ENCODE measurements around the gene CIB1.
"Not testable (repeated sequence)": the region's sequence is repeated elsewhere in the genome, so short reads cannot be mapped to it uniquely, and the experiment has no call there.

Gene CIB1

DNA sequence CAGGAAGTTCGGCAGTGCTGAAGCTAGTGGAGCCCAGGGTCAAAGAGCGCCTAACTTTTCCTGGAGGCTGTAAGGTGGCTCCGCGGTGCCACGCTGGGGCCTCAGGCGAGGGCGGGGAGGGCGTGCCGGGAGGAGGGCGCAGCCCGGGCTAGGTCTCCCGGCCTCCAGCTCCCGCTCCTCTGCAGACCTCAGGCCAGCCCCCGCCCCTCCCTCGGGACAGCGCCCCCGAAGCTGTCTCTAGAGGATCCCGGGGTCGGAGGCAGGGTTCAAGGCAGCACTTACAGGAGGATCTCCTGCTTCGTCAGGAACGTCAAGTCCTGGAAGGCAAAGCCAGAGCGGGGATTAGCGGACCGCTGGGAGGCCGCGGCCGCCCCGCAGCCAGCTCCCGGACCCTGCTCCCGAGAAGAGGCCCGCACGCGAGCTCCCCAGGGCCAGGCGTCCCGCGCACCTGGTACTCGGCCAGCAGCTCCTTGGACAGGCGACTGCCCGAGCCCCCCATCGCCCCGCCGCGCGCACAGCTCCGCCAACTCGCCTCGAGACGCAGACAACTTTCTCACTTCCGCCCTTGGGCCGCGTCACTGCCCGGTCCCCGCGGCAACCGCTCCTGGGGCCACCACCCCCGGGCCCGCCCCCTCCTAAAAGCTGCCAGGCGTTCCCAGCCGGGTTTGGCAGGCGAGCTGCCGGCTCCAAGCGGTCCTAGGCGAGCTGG lies at the start of gene CIB1:
Gene CIB1, minus strand, starts transcription at position 555 of the 709 bp plus-strand sequence. Its CDS starts 56 bp downstream, at position 499.
- peak; percentile 55 for DNase-seq (ENCODE audit: low spot score)

DNA sequence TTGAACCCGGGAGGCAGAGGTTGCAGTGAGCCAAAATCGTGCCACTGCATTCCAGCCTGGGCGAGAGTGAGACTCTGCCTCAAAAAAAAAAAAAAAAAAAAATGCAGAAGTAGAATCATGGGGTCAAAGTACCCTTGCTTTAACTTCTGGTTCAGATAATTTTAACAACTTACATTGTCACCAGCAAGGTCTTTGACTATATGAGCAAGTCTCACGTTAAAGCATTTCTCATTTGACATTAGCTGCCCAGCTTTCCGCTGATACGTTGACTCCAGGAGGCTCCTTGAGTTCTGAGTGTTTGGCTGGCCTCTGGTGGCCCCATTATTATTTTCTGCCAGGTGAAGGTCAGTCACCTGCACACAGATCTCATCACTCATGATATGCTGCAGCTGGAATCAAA lies 47.9 kb upstream of the CIB1 start:
- DNase-seq (ENCODE audit: low spot score) = not testable (repeated sequence)

DNA sequence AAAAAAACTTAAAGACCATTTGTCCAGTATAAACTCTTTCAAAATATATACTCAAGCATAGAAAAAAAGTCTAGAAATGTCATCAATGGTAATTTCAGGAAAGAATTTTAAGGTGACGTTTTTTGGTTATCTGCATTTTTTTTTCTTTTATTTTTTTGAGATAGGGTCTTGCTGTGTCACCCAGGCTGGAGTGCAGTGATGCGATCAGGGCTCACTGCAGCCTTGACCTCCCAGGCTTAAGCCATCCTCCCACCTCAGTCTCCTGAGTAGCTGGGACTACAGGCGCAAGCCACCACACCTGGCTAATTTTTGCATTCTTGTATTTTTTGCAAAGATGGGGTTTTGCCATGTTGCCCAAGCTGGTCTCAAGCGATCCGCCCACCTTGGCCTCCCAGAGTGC lies 47.0 kb upstream of the CIB1 start:
- not testable (repeated sequence) for DNase-seq (ENCODE audit: low spot score)

DNA sequence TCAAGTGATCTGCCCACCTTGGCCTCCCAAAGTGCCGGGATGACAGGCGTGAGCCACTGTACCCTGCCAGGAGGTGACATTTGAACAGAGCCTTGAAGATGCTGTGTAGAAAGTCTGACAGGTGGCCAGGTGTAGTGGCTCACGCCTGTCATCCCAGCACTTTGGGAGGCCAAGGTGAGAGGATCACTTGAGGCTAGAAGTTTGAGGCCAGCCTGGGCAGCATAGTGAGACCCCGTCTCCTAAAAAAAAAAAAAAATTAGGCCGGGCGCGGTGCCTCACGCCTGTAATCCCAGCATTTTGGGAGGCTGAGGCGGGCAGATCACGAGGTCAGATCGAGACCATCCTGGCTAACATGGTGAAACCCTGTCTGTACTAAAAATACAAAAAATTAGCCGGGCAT lies 44.7 kb upstream of the CIB1 start:
- not testable (repeated sequence) for DNase-seq (ENCODE audit: low spot score)

DNA sequence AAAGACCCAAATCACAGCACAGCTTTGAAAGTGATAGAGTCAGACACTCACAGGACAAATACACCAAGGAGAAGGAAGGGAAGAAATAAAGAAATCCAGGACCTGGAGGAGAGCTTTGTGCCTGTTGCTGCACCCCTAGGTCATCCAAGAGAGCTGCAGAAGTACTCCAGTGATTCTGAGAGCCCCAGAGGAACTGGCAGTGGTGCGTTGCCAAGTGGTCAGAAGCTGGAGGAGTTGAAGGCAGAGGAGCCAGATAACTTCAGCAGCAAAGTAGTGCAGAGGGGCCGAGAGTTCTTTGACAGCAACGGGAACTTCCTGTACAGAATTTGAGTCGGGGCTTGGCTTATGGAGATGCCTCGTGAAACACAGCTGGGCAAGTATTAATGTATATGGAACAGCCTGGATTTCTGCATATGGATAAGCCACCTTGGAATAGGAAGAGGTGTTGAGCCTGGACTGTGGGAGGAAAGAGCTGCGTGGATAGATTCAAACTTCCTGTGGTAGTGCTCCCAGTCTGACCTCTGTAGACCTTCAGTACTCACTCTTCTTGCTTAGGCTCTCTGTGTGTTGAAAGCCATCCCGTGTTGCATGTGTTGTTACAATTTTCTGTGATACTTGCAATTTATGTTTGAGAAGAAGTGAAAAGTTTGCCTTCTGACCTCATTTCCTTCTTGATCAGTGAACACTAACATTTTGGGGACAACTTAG lies 37.9 kb upstream of the CIB1 start:
- no peak for DNase-seq (ENCODE audit: low spot score)

DNA sequence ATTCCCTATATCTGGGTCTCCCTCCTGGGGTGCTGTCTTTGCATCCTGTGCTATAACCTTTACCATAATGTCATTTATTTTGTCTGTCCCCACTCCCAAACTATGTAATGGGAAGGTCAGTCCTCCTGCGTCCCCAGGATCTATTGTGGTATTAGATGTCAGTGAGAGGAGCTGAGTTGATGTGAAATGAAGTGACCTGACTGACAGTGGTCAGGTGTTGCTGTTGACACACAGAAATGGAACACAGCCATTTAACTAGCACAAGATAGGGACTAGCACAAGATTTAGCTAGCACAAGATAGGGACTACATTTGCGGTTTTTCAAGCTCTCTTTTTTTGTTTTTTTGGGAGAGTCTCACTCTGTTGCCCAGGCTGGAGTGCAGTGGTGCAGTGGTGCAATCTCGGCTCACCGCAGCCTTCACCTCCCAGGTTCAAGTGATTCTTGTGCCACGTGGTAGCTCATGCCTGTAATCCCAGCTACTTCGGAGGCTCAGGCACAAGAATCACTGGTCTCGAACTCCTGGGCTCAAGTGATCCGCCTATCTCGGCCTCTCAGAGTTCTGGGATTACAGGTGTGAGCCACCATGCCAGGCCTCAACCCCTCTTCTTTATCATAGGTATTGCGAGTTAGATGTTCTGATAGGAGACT lies 36.9 kb upstream of the CIB1 start:
- no peak for DNase-seq (ENCODE audit: low spot score)

DNA sequence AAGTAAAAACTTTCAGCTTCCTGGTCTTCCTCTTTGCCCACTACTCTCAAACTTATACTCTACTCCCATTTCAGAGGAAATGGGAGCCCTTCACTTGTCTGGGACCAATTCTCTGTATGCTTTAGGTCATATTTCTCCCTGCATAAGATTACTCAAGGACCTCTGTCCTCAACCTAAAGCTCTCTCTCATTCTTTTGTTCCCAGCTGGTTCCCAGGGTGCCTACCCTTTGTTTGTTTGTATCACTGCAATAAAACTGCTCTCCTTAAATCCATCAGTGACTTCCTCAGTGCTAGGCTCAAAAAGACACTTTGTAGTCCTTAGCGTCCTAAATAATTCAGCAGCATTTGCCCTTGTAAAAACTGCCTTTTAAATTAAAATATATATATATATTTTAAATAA lies 34.7 kb upstream of the CIB1 start:
- no peak for DNase-seq (ENCODE audit: low spot score)

DNA sequence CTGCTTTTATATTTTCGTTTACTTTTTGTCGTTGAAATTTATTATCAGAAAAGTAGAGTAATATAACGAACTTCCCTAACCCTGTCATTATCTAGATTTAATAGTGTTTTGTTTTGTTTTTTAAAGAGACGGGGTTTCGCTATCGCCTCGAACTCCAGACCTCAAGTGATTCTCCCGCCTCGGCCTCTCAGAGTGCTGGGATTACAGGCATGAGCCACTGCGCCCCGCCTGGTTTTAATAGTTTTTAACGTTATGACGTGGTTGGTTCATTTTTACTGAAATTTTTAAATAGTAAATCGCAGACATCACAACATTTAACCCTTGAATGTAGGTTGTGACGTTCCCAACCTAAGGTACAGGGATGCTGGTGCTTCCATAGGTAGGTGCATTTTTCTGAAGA lies 32.7 kb upstream of the CIB1 start:
- DNase-seq (ENCODE audit: low spot score) = no peak

DNA sequence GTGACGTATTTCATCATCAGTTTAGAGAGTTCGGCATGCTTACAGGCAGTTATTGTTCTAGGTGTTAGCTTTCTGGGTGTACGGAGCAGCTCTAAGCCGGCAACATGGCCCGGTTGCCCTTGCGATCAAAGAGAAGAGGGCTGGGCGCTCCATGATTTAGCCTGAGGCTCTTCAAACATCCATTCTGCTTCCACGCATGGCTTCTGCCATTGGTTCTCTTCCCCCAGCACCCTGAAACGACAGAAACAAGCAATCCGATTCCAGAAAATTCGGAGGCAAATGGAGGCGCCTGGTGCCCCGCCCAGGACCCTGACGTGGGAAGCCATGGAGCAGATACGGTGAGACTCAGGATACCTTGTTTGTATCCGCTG lies 32.3 kb upstream of the CIB1 start:
- DNase-seq (ENCODE audit: low spot score) = peak; percentile 15

DNA sequence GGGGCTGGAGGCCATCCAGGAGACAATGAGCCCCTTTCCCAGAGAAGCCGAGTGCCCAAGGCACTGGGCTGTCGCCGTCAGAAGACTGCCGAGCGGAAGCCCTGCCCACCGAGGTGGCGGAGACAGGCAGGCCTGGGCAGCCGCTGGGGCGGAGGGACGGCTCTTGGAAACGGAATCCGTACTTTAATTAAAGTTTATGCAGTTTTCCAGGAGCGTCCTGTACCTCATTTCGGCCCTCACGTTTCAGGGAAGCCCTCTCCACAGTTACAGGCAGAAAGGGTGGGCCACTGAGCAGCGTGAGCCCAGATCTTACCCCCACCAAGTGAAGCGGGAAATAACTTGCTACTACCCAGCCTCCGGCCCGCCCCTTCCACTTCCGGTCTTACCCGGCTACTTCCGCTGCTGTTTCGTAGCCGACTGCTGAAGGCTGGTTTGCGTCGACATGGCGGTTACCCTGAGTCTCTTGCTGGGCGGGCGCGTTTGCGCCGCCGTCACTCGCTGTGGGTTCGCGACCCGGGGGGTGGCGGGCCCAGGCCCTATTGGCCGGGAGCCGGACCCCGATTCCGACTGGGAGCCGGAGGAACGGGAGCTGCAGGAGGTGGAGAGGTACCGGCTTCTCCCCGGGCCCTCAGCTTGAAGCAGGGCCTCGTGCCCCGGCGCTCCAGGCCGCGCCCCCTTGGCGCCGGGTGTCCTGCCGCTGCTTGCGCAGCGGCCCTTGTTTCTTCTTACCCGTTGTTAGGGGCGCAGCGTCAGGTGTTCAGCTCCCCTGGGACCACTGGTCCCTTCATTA lies 31.7 kb upstream of the CIB1 start, which contains the start of gene NGRN:
Gene NGRN, plus strand, starts transcription at position 402 of the 790 bp plus-strand sequence. Its CDS starts 41 bp downstream, at position 443.
- peak; percentile 90 for DNase-seq (ENCODE audit: low spot score)

DNA sequence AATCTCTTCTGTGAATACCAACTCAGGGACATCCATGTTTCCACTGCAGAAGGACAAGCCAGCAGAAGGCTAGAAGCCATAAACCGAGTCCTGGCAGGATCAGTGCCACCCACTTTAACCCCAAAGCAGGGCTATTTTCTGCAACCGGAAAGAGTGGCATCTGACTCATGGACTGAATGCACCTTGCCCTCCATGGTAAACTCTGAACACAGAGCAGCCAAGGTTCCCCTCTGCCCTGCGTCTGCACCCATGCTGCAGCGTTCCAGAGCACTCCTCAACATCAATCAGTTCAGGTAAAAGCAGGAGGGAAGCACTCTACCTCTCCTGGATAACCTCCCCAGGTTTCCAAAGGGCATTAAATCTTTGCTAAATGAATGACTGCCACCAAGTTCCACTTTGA lies 30.9 kb upstream of the CIB1 start:
- no peak for DNase-seq (ENCODE audit: low spot score)

DNA sequence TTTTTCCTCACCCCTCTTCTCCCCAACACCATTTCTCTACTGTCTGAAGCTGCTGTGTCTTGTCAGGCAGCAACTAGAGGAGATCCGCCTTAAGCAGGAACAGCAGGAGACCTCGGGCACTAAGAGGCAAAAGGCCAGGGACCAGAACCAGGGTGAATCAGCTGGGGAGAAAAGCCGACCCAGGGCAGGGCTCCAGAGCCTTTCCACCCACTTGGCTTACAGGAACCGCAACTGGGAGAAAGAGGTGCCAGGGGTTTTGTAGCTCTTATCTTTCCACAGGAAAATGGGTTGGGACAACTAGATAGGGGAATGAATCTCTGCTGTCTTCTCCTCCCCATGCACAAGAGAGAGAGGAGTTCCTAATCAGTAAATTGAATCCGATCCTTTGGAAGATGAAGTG lies 28.7 kb upstream of the CIB1 start:
- no peak for DNase-seq (ENCODE audit: low spot score)

DNA sequence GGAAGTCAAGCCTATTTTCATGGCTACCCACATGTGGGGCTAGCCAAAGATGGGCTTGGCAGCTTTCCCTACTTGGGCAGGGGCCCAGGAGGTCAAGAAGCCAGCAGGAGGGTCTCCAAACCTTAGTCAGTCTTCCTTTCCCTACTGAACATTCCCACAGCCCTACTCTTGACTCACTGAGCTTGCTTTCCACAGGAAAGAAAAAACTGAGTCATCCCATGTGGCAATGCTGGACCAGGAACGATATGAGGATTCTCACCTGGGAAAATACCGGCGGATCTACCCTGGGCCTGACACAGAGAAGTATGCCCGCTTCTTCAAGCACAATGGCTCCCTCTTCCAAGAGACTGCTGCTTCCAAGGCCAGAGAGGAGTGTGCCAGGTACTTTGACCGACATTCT lies 28.1 kb upstream of the CIB1 start:
- DNase-seq (ENCODE audit: low spot score) = no peak

DNA sequence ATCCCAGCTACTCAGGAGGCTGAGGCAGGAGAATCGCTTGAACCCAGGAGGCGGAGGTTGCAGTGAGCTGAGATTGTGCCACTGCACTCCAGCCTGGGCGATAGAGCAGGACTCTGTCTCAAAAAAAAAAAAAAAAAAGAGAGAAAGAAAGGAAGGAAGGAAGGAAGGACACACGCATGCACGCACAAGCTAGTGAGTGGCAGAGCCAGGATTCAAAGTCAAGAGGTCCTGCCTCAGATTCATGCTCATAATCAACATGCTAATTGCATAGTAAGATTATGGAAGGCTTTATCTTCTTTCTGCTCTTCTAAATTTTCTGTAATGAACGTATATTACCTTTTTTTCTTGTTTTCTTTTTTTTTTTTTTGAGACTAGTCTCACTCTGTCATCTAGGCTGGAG lies 27.0 kb upstream of the CIB1 start:
- not testable (repeated sequence) for DNase-seq (ENCODE audit: low spot score)

DNA sequence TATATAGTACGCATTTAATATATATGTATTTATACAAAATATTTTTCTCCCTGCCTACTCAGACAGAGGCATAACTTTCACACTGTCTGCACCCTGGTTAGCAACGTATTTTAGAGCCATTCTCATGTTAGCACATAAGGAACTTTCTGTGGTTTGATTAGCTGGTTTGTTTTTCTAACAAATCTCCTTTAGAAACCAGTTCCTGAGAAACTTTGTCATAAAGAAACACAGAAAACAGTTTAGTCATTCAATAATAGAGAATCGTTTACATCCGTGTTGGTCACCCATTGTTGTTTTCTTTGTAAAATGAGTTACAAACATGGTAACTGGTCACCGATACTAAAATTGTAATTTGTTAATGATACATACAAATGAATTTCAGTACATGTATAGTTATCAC lies 25.8 kb upstream of the CIB1 start:
- no peak for DNase-seq (ENCODE audit: low spot score)

DNA sequence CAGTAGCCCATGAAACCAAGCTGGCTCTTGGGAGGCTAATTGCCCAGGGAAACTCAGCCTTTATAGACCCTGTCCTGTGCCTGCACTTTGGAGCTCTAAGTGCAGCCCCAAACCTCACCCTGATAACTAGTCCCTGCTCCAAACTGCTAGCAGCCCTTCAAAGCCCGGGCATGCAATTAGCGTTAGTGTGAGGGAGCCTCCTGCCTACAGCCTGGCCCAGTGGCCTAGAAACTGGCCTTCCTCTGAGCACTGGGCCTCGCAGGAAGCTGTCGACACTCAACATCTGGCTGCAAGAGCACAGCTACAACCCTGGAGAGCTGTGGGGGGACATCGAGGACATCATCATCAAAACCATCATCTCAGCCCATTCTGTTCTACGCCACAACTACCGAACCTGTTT lies 24.0 kb upstream of the CIB1 start:
- no peak for DNase-seq (ENCODE audit: low spot score)

DNA sequence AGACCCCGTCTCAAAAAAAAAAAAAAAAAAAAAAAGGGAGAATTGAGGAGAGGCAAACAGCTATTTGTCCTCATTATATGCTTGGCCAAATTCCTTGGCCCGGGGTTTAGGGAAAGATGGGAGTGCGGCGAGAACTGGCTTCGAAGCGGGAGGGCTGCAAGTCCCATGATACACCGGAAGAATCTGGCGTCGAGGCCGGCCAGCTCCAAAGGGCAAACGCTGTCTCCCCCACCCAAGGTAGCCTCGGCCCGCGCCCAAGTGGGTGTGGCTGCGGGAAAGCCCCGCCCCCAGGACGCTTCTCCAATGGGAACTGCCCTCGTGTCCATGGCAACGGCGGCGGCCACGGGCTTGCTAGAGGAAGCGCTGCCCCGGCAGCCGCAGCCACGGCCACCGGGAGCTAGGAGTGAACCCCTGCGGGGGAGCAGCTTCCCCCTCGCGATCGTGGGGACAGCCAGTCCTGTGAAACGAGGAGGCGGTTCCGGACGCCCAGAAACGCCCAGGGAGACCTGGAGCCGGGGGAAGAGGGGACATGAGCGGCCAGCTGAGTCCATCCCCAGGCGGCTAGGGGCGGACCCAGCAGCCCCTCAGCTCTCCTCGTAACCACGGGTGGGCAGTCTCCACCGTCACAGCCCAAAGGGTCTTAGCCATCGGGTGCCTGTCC lies 15.6 kb upstream of the CIB1 start, which contains the start of gene TTLL13:
Gene TTLL13, plus strand, starts transcription at position 354 of the 661 bp plus-strand sequence. CDS start 1,075 bp downstream, outside the sequence.
- peak; percentile 95 for DNase-seq (ENCODE audit: low spot score)

DNA sequence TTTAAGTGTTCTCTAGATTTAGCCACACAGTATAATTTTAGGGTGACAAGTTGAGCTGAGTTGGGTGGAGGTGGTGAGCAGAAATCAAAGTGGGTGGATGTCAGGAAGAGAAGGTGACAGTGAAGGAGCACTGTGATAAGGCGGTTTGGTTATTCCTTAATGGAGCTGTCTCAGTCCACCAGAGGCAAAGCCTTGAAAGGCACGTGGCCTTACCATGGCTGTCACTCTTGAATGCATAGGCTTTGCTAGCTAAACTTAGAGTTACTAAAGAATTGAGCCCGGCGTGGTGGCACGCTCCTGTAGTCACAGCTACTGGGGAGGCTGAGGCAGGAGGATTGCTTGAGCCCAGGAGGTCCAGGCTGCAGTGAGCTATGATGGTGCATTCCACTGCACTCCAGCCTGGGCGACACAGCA lies 15.1 kb upstream of the CIB1 start:
- no peak for DNase-seq (ENCODE audit: low spot score)

DNA sequence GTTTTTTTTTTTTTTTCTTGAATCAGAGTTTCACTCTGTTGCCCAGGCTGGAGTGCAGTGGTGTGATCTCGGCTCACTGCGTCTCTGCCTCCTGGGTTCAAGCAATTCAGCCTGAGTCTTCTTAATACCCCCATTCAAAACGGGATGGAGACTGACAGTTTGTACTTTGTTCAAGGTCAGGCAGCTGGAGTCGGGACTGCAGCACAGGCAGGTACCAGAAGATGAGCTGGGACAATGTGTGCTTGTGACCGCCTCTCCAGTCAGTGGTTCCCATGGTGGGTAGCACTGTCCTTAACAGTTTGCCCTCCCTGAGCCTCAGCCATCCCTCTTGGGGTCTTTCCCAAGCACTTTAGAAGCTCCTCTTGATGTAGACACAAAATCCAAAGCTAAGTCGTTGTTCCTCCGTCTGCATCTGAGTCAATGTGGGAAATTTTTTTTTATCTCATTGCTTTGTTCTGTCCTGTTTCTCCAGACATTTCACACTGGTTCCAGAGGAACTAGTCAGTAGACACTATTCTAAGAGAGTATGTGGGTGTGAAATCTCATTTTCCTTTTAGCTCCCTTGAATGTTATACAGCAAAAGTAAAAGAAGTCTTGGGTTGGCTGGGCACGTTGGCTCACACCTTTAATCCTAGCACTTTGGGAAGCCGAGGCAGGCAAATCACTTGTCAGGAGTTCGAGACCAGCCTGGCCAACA lies 10.3 kb upstream of the CIB1 start:
- DNase-seq (ENCODE audit: low spot score) = no peak

DNA sequence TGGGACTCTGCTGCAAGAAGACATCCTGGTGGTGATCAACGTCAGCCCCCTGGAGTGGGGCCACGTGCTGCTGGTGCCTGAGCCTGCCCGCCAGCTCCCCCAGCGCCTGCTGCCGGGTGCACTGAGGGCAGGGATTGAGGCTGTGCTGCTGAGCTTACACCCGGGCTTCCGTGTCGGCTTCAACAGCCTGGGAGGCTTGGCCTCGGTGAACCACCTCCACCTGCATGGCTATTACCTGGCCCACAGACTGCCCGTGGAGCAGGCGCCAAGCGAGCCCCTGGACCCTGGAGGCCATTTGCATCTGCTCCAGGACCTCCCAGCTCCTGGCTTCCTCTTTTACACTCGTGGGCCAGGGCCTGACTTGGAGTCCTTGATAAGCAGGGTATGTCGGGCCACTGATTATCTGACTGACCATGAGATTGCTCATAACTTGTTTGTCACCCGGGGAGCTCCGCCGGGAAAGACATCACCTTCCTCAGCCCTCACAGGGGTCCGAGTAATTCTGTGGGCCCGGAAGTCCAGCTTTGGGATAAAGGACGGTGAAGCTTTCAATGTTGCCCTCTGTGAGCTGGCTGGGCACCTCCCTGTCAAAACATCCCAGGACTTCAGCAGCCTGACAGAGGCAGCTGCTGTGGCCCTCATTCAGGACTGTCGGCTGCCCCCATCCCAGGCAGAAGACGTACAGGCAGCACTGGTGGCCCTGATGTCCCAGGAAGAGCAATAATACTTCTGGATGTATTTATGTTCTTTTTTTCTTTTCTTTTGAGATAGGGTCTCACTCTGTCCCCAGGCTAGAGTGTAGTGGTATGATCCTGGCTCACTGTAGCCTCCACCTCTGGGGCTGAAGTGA lies 7.8 kb upstream of the CIB1 start:
- no peak for DNase-seq (ENCODE audit: low spot score)

Measured in AG08395 (cell line).